DMS 273 (cell line): ENCODE measurements around the gene SATB1.

Experiments
- DNase-seq: peaks from one replicate; lab custom pipeline; 2025; ENCODE audit not compliant: unreplicated experiment; lab: John Stamatoyannopoulos, UW

The SATB1 gene

DNA sequence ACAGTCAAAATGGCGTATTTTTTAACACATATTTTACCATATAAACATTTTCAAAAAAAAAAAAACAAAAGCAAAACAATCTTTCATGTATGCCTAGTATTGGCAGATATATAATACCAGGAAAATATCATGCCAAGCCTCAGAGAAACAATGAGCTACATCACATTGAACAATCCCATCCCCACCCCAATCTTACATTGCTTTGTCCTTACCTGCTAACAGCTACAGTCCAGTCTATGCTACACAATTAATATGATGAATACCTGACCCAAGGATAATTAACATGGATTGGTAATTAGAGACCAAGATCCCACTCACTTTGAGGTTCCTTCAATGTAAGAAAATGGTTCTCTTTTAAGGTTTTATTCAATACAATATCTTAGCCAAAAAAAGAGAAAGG lies 7.6 kb upstream of the SATB1 start:
- DNase-seq = no peak

DNA sequence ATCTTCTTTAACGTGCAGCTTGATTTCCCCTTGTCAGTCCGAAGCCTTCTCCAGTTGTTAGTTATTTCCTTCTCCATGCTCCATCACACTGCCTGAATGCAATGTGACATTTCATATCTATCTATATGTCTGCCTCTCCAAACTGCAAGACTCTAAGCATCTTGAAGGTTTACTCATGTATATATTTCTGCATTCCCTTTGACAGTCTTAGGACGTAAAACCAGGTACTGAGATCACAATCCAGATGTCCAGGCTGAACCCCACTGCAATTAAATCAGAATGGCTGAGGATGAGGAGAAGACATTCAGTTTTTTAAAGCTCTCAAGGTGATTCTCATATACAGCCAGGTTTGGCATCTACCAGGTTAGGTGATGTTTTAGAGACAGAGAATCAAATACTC lies 6.1 kb upstream of the SATB1 start:
- DNase-seq = no peak

- DNase-seq = no peak
Measured at GRCh38 chr3:18428991-18429745, 4.0 kb upstream of the SATB1 start.

GRCh38 chr3:18428036-18428435 lies 2.9 kb upstream of the SATB1 start:
- peak; percentile 4 for DNase-seq

GRCh38 chr3:18426597-18427193 lies 1.6 kb upstream of the SATB1 start:
- DNase-seq = no peak

DNA sequence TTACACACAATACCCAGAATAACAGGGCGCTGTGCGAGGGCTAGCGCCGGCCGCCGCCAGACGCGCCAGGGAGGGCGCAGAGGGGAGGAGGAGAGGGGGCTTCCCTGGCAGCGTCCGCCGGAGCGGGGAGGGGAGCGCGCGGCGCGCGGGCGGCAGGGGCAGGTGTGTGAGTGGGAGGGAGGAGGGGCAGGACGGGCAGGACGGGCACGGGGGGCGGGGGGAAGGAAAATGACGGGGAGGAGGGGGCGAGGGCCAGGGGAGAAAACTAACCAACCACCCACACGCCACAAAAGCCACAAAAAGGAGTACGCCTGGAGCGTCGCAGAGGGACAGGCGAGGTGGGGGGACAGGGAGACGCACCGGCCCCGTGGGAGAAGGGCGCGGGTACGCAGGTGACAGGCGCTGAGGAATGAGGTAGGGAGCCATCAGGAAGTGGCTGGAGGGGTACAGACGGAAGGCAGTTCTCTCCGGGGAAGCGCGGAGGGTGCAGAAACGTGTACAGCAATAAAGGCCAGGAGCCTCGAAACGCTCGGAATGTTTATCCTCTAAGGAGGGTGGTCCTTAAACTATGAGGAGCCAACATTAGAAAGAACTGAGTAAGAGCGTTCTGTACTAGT lies 610 bp upstream of the SATB1 start:
- peak; percentile 77 for DNase-seq

- DNase-seq = peak; percentile 24
Measured at GRCh38 chr3:18424213-18424728, 868 bp downstream of the SATB1 start.

DNA sequence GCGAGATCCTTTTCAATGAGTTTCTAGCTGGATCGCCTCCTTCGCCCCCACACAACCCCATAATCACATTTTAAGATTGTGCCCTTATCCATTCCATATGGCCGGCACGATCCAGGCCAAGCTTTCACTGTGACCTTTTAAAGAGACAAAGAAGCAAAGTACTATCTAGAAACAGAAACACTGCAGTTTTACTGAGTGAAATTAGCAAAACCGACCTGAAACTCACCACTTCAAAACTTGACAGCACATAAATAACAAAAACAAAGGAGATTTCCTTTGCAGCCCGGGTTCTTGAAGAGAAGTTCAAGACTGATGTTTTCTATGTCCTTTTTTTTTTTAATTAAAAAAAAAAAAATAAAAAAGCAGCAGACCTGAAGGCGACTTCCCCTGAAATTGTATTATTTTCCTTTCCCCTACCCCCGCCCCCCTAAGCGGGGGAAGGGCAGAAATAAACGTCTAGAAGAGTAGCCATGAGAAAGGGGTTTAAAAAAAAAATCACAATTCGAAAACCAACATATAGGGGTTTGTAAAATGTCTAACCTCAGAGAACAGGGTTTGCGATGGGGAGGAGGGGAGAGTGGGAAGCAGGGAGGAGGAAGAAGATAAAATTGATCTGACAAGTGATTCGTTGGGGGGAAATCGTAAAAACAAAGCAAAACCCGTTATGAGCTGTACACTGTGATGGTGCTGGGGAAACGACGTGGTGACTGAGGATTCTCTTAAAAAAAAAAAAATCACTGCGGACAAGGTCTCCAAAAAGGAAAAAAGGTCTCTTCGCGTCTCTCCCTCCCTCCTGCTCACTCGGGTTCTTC lies 1.5 kb downstream of the SATB1 start:
- DNase-seq = peak; percentile 59

DNA sequence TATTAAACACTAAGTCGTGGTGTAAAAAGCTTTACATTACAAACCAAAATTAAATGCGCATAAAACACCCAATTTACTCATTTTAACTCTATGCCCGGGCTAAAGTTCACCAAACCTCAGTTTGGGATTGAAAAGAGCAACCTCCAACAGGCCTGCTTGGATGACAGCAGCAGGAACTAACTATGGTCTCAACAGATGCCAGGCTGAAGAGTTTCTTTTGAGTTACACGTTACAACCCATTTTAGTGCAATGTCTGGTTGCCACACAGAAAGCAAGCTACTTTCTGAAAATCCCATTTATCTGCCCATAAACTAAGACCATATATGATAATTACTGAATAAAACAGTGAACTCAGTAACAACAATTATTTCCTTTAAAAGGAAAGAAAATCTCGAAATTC lies 2.2 kb downstream of the SATB1 start:
- DNase-seq = peak; percentile 9

GRCh38 chr3:18420555-18420954 lies 4.6 kb downstream of the SATB1 start:
- DNase-seq = no peak

DNA sequence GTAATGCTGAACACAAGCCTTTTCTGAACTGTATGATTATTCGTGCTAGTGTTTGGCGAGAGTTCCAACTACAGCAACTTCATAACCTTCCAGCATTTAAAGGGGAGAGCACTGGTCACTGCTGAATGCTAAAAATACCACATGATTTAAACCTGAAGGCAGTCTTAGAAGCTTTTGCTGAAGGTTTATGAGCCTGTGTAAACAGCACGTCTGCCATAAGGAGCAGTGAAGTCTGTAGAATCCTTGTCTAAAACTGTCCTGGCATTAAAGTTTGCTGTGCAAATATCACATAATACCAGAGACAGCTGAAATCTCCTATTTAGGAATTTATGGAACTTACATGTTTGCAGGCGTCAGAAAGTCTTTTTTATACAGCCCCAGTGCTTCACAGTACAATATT lies 5.9 kb downstream of the SATB1 start:
- DNase-seq = no peak

DNA sequence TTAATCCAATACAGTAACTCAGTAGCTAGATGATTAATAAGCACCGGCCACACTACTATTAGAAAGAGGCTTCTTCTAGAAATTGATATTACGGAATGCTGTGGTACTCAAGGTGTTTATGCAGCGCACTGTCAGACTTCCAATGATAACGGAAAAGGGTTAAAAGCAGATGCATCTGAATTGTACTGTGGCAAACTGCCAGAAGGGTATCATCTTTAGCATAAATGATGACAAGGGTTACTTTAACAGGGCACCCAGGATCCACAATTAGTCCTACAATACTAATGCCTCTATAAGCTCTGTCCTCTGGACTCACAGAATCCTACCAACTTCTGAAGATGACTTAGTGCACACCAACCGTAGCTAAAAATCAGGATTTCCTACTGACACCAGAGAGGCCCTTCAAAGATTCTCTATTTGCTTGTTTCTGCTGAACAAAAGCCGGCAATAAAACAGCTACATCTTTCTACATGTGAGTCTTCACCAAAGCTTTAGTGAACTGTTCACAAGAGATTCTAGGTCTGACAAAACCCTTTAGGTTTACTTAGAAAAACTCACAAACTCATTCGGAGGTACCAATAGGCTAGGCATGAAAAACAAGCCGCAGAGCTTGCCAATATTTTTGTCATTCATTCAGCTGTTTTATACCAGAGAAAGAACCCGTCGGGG lies 7.1 kb downstream of the SATB1 start:
- DNase-seq = no peak

GRCh38 chr3:18416332-18416731 lies 8.8 kb downstream of the SATB1 start:
- no peak for DNase-seq

DNA sequence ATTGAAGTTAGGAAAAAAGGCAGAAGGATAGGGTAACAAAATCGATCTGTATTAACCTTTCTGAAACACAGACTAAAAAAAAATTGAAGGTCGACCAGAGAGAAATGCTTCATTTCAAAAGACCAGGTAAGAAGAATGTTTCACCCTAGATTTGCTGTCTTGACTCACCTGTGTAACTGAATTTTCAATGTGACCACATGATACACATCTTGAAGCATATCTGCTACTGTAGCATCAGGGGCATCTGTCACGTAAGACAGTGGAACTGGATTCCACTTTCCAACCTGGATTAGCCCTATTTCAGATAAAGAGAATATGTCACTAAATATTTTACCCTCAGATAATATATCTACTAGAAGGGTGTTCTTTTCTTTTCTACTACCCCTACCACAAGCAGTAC lies 9.3 kb downstream of the SATB1 start:
- no peak for DNase-seq

- DNase-seq = peak; percentile 9
Measured at GRCh38 chr3:18415167-18415566, 10.0 kb downstream of the SATB1 start.

GRCh38 chr3:18412684-18413083 lies 12.5 kb downstream of the SATB1 start:
- no peak for DNase-seq

- DNase-seq = no peak
Measured at GRCh38 chr3:18411541-18411940, 13.6 kb downstream of the SATB1 start.

DNA sequence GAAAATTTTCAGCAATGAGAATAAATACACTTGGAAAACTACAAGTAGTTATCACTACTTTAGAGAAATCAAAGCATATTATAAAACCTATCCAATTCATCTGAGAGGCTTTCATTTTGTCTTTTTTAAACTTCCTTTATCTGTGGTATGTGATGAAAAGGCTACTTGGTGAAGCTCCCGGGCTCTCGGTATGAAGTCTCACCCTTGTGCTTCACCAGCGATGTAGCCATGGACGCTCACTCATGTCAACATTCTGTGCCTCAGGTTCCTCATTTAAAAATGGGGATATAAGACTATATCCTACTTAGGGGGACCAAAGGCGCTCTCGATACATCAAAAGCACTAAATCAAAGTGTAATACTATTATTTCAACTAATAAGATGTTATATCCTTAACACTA lies 14.9 kb downstream of the SATB1 start:
- no peak for DNase-seq

GRCh38 chr3:18409266-18409665 lies 15.9 kb downstream of the SATB1 start:
- DNase-seq = no peak

GRCh38 chr3:18405141-18405540 lies 20.0 kb downstream of the SATB1 start:
- no peak for DNase-seq

GRCh38 chr3:18403061-18403460 lies 22.1 kb downstream of the SATB1 start:
- DNase-seq = no peak
